GM18511 (cell line): Measurements from ENCODE around the gene TMCC1.
"Not testable (repeated sequence)": the region's sequence is repeated elsewhere in the genome, so short reads cannot be mapped to it uniquely, and the experiment has no call there.

Source experiments
- ATAC-seq: cut with Tn5 transposase; IDR thresholded peaks from one replicate; pipeline ENCODE4 v1.9.1; 2021; ENCODE audit warnings: mild to moderate bottlenecking, moderate library complexity; ENCODE audit not compliant: unreplicated experiment

The TMCC1 gene

GRCh38 chr3:129892857-129893580 lies 492 bp downstream of the TMCC1 start:
- ATAC-seq, result peak; percentile 79

- ATAC-seq, result no peak
Observed at GRCh38 chr3:129892486-129892856, 1.0 kb downstream of the TMCC1 start.

- no peak for ATAC-seq
Observed at GRCh38 chr3:129890891-129891290, 2.6 kb downstream of the TMCC1 start.

- no peak for ATAC-seq
Observed at GRCh38 chr3:129890125-129890524, 3.4 kb downstream of the TMCC1 start.

- no peak for ATAC-seq
Observed at GRCh38 chr3:129888771-129889170, 4.7 kb downstream of the TMCC1 start.

GRCh38 chr3:129881261-129881660 lies 12.2 kb downstream of the TMCC1 start:
- no peak for ATAC-seq

GRCh38 chr3:129878355-129878754 lies 15.2 kb downstream of the TMCC1 start:
- no peak for ATAC-seq

GRCh38 chr3:129874479-129874878 lies 19.0 kb downstream of the TMCC1 start:
- not testable (repeated sequence) for ATAC-seq

- no peak for ATAC-seq
Observed at GRCh38 chr3:129868912-129869311, 24.6 kb downstream of the TMCC1 start.

GRCh38 chr3:129867506-129868124 lies 25.9 kb downstream of the TMCC1 start:
- ATAC-seq, result no peak

- ATAC-seq, result no peak
Observed at GRCh38 chr3:129865806-129866205, 27.7 kb downstream of the TMCC1 start.

- no peak for ATAC-seq
Observed at GRCh38 chr3:129864519-129864918, 29.0 kb downstream of the TMCC1 start.

- no peak for ATAC-seq
Observed at GRCh38 chr3:129859272-129859671, 34.2 kb downstream of the TMCC1 start.

GRCh38 chr3:129857899-129858298 lies 35.6 kb downstream of the TMCC1 start:
- ATAC-seq, result no peak

GRCh38 chr3:129856790-129857189 lies 36.7 kb downstream of the TMCC1 start:
- not testable (repeated sequence) for ATAC-seq

GRCh38 chr3:129855832-129856419 lies 37.6 kb downstream of the TMCC1 start:
- ATAC-seq, result no peak

GRCh38 chr3:129855170-129855831 lies 38.2 kb downstream of the TMCC1 start:
- ATAC-seq, result no peak

GRCh38 chr3:129854460-129854859 lies 39.1 kb downstream of the TMCC1 start:
- no peak for ATAC-seq

GRCh38 chr3:129845956-129846355 lies 47.6 kb downstream of the TMCC1 start:
- no peak for ATAC-seq

GRCh38 chr3:129840707-129841360 lies 52.7 kb downstream of the TMCC1 start:
- ATAC-seq, result no peak

GRCh38 chr3:129838086-129838485 lies 55.4 kb downstream of the TMCC1 start:
- ATAC-seq, result no peak
